Testis (tissue), 2 donors: ENCODE data around the gene TTLL7.

ENCODE experiments used
- POLR2A ChIP-seq: fragments of 450-650 bp; IDR thresholded peaks from one replicate; pipeline ENCODE4 v1.6.1; 2017; ENCODE audit warnings: antibody characterized with exemption, mild to moderate bottlenecking, moderate library complexity
- TF ChIP-seq, protein P1 (sequence below), 3 experiments: fragments of 450-650 bp in 2 of 3; fragments of 200-600 bp in 1 of 3; sonication (generic) in 1 of 3; IDR thresholded peaks; one replicate each; pipeline ENCODE4 v1.5.1; 2016 to 2019; ENCODE audit warnings: antibody characterized with exemption in 3 of 3, mild to moderate bottlenecking in 2 of 3, moderate library complexity in 1 of 3

DNA sequence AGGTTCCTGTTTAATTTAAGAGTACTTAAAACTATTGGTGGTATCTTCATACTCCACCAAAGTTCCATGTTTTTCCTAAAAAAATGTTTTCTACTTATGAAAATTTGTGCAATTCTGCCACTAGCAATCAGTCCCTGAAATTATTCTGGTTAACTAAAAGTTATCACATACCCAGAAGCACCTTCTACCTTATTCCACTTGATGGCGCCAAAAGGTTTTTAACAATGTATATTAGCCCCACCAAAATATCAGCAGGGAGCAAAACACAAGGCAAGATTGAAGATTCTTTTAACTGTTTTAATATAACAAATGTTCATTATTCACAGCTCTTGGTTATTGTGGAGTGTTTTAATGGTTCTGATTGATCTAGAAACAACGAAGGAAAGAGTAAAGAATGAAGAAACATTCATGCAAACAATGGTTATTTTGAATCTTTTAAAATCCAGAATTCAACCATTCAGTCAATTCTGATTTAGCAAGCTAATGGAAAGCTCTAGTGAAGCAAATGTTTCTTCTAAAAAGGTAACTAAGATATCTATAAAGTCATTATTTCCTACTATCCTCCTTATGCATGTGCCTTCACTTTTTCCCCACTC lies 67.2 kb downstream of the TTLL7 start:
- TF ChIP-seq, protein P1, sequence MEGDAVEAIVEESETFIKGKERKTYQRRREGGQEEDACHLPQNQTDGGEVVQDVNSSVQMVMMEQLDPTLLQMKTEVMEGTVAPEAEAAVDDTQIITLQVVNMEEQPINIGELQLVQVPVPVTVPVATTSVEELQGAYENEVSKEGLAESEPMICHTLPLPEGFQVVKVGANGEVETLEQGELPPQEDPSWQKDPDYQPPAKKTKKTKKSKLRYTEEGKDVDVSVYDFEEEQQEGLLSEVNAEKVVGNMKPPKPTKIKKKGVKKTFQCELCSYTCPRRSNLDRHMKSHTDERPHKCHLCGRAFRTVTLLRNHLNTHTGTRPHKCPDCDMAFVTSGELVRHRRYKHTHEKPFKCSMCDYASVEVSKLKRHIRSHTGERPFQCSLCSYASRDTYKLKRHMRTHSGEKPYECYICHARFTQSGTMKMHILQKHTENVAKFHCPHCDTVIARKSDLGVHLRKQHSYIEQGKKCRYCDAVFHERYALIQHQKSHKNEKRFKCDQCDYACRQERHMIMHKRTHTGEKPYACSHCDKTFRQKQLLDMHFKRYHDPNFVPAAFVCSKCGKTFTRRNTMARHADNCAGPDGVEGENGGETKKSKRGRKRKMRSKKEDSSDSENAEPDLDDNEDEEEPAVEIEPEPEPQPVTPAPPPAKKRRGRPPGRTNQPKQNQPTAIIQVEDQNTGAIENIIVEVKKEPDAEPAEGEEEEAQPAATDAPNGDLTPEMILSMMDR (IDR thresholded peaks at IDR 0.05) = peak; percentile 40 to 67 (median 56)
- no peak for TF ChIP-seq POLR2A
